HG02884 (cell line): Measurements from ENCODE around the gene C1QTNF2.

Source experiments
- ATAC-seq: cut with Tn5 transposase; IDR thresholded peaks from one replicate; pipeline ENCODE4 v1.9.1; 2021; ENCODE audit warnings: mild to moderate bottlenecking, moderate library complexity; ENCODE audit not compliant: unreplicated experiment

The C1QTNF2 gene

DNA sequence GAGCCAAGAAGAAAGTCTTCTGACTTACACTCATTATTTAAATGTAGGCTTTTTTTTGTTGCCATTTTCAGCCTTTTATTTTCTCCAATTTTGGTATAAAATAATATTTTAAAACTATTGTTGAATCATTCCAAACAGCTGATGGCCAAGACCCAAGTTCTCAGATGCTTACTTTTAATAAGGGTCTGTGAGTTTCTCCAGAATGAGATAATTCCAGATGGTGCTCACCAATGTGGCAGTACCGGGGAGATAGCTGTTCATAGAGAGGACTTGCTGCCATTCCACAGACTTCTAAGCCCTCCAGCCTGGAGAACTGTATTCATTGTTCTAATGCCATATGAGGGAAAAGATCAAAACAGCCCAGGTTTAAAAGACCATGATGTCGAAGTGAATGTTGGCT, 5.3 kb upstream of the C1QTNF2 start:
- no peak for ATAC-seq

GRCh38 chr5:160375166-160375565, 4.7 kb upstream of the C1QTNF2 start:
- ATAC-seq: no peak

GRCh38 chr5:160371294-160371693, 868 bp upstream of the C1QTNF2 start:
- ATAC-seq: no peak

- no peak for ATAC-seq
These were observed 248 bp upstream of the C1QTNF2 start for GRCh38 chr5:160370713-160371034.

DNA sequence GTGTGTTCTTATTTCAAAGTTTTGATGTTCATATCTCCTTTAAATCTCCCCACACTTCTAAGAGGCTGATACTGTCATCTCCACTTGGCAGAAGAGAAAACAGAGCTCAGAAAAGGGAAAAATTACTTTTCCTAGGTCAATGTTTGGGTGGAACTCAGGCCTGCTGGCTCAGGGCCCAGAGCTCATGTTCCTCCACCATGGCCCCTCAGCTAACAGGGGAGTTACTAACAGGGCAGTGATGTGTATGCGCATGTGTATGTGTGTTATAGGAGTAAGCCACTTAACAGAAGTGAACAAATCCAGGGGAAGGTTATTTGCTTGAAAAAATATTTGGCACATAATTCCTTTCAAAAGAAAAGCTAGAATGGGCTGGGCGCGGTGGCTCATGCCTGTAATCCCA, 2.5 kb downstream of the C1QTNF2 start:
- no peak for ATAC-seq

GRCh38 chr5:160367261-160367660, 3.2 kb downstream of the C1QTNF2 start:
- no peak for ATAC-seq

DNA sequence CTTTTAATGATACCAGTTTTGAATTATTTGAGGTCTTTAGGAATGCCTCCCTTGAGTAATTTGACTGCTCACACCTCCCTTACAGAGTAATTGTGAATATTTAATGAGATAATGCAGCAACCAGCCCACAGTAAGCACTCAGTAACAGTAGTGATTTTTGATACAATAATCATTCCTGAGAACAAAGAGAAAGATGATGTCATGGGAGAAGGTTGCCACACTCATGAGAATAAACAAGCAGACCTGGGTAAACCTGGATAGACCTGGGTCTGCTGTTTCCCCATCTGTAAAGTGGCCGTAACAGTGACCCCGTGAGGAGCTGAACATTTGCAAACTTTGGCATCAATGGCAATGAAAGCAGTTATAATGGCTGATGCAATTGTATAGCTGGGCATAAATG, 4.2 kb downstream of the C1QTNF2 start:
- no peak for ATAC-seq

DNA sequence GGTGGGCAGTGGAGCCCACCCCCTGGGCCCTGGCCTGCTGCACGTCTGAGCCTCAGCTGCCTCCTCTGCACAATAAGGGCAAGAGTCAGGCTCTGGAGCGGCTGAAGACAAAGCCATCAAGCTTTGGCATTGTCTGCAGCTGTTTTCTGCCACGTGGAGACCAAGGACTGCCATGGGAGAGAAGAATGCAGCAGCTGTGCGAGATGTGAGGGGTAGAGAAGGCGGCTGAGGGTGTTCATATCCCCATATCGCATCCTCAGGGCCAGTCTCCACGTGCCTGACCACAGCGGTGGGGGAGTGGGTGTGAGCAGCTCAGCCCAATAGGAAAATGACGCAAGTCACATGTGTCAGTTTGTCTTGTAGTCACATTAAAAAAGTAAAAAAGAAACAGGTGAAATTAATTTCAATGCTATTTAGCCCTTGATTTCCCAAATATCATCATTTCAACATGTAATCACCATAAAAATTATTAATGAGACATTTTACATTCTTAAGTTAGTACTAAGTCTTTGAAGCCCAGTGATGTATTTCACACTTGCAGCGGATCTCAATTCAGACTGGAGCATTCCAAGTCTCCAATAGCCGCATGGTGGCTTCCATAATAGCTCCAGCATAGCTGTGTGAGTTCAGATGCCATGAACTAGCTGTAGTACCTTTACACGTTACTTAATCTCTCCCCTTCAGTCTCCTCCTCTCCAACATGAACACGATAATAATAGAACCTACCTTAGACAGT, 6.6 kb downstream of the C1QTNF2 start:
- ATAC-seq: no peak

- ATAC-seq: no peak
These were observed 7.2 kb downstream of the C1QTNF2 start for GRCh38 chr5:160363211-160363610.

GRCh38 chr5:160361624-160362228, 8.7 kb downstream of the C1QTNF2 start:
- no peak for ATAC-seq

DNA sequence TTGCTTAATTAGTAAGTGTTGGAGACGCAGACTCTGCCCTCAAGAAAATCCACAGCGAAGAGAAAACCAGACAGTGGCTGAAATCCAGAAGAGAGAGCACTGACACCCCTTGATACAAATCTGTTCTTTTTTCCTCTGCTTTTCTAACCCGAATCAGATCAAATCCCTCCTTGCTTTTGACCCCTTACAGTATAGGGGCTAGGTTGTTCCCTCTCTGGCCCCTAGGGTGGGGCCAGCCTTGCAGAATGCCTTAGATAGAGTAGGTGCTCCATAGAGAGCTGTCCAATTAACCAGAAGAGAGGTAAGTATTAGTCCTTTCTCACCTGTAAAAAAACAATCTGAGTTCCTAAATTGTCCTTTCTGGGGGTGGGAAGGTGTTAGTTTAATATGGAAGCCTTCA, 10.1 kb downstream of the C1QTNF2 start:
- no peak for ATAC-seq

- no peak for ATAC-seq
These were observed 10.6 kb downstream of the C1QTNF2 start for GRCh38 chr5:160359816-160360215.

DNA sequence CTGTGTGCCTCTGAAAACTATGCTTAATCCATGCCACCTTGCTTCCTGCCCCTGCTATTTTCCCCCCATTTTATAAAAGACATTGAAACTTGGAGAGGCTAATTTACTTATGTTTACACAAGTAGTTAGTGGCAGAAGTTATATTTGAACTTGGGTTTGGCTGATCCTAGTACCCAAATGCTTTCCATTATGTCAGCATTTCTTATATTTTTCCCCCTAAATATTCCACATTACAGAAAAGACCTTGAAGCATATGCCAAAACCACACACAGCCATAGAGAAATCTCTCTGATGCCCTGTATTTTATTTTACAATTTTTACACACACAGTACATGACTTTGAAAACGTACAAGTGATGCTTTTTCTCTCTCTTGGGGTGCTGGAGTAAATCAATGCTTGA, 11.2 kb downstream of the C1QTNF2 start:
- ATAC-seq: no peak

DNA sequence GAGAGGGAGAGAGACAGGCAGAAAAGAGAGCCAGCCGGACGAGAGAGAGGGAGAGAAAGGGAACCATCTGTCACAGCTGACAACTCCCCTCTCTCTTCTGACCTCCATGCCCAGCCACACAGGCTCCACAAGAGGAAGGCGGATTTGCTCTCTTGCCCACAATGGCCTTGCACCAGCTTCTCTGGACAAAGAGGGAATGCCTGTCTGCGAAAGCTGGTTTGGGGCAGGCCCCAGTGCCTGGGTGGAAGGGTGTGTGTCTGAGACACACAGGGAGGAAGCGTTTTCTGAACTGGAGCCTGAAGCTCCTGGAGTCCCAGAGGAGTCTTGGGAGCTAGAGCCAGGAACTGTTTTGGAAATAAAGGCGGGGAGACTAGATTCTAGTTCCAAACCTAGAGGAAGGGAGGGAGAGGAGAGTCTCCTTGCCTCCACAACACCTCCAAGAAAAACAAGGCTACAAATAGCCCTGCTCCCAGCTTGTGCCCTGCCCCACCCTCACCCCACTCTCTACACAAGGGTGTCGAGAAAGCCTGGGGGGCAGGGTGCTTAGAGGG, 12.5 kb downstream of the C1QTNF2 start:
- ATAC-seq: no peak

DNA sequence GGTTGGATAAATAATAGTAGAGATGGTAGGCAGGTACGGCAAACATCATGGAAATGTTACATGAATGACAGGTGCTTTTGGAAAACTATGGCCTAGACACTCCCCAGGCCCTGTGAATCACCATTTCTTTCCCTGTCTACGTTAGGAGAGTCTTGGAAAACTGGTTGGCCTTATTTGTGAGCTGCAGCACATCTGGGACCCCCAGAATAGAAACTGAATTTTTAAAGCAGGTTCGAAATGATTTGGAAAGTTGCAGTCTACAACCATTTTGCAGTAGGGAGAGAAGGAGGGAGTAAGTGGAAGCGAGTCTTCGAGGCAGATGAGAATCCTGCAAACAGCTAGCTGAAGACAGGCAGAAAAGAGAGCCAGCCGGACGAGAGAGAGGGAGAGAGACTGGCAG, 13.0 kb downstream of the C1QTNF2 start:
- no peak for ATAC-seq

DNA sequence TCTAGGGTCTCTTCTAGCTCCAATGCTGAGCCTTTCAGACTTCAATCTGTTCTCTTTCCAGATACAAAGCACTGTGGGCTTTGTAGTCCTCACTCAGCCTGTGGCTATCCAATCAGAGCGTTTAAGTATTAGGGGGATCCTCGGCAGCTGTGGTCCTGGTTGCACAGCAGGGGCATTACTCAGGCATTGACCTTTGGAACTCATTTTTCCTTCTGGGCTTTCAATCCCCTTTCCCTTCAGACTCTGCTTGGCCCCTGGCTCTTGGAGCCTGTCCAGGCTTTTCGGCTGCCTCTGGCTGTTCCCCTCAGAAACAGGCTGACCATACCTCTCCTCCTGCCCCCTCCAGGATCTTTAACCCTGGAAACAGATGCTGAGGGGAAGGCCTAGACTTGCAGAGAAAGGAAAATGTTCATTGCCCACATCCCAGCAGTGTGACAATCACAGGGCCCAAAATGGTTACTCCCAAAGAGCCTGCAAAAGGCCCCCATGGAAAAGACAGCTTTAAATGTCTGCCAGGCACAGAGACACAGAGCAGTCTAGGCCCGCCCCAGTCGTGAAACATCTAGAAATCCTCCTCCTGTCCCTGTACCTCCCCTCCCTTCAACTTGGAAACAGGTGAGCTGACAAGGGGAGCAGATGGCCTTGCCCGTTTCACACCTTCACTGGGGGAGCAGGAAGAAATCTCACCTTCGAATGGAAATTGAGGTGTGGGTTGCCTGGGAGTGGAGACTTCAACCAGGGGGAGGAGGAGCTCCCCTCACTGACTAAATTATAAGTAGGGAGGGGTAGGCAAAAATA, 13.7 kb downstream of the C1QTNF2 start:
- ATAC-seq: no peak

DNA sequence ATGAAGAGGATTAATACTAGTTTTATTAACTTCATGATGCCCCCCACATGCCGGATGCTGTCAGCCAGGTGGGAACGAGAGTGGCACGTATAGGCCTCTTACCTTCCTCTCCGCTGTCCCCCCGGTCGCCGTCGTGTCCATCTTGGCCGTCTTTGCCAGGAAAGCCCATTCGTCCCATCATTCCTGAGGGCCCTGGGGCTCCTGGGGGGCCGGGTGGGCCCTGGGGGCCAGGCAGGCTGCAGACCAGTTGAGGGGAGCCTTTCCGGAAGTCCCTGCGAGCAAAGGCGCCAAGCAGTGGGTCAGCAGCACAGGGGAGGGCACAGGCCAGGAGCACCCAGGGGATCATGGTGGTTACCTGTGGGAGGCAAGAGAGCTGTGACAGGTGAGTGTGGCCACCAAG, 15.8 kb downstream of the C1QTNF2 start:
- ATAC-seq: no peak

- ATAC-seq: no peak
These were observed 17.0 kb downstream of the C1QTNF2 start for GRCh38 chr5:160353379-160353778.

- ATAC-seq: no peak
These were observed 18.1 kb downstream of the C1QTNF2 start for GRCh38 chr5:160352308-160352707.

DNA sequence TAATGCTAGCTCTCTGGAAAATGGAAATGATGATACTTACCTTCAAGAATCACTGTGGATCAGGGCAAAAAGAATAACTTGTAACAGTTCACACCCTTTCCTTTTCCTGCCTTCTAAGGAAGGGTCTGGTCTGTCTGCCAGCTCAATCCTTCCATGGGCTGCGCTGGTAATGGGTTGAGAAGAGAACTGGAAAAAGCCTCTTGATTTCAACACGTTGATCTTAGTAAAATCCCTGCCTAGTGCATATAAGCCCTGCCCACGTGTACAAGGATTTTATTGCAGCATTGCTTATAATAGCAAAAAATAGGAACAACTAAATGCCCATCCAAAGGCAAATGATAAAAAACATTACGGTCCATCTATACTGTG, 20.5 kb downstream of the C1QTNF2 start:
- no peak for ATAC-seq

GRCh38 chr5:160349249-160349934, 21.0 kb downstream of the C1QTNF2 start:
- no peak for ATAC-seq
